Natural killer cell (primary cell): ENCODE data around the gene ZC3H7B. TPM values are rescaled to one million over a fixed set of nuclear protein-coding genes. Genes with fewer than 3 reads are reported as not detected.
A peak's percentile ranks its signal among the peaks of the same experiment; 100 is the strongest.

ENCODE experiments used
- ATAC-seq, 3 donors: fragments of 150-1000 bp in 2 of 3; fragments of 200-7000 bp in 1 of 3; cut with Tn5 transposase; 1 replicate in 1 of 3; 2 replicates in 2 of 3; pipeline ENCODE4 v1.10.0; 2021; ENCODE audit warnings: mild to moderate bottlenecking in 2 of 3, moderate library complexity in 2 of 3
- DNase-seq, 2 donors: peaks; one replicate each; pipeline versions ENCODE4 v3.0.0 to v3.0.0-alpha.2; 2013 to 2021; ENCODE audit warnings: mixed read lengths in 1 of 2
- H3K27ac ChIP-seq: one replicate; pipeline ENCODE4 v1.5.1; 2013; ENCODE audit warnings: mild to moderate bottlenecking, low read length
- H3K27me3 ChIP-seq: one replicate; pipeline ENCODE4 v1.6.1; 2013; ENCODE audit warnings: low read length; ENCODE audit not compliant: control insufficient read depth, insufficient read depth
- H3K36me3 ChIP-seq: one replicate; pipeline ENCODE4 v1.6.1; 2013; ENCODE audit warnings: low read length; ENCODE audit not compliant: control insufficient read depth, insufficient read depth
- H3K4me1 ChIP-seq: one replicate; pipeline ENCODE4 v1.6.1; 2013; ENCODE audit warnings: low read length; ENCODE audit not compliant: control insufficient read depth, insufficient read depth
- H3K4me3 ChIP-seq: one replicate; pipeline ENCODE4 v1.5.1; 2013; ENCODE audit warnings: low read length
- H3K9me3 ChIP-seq: one replicate; pipeline ENCODE4 v1.6.1; 2013; ENCODE audit warnings: low read length; ENCODE audit not compliant: control insufficient read depth, insufficient read depth
- H3K27ac Mint-ChIP-seq, 2 donors: one replicate each; pipeline ENCODE4 v1.8.0; 2022; ENCODE audit warnings: mild to moderate bottlenecking in 2 of 2, mixed read lengths in 2 of 2, moderate library complexity in 1 of 2
- H3K27me3 Mint-ChIP-seq, 2 donors: one replicate each; pipeline ENCODE4 v1.8.0; 2022; ENCODE audit warnings: low read depth in 2 of 2, mixed read lengths in 2 of 2
- H3K36me3 Mint-ChIP-seq: one replicate; pipeline ENCODE4 v1.8.0; 2022; ENCODE audit warnings: mixed read lengths
- H3K4me1 Mint-ChIP-seq, 2 donors: one replicate each; pipeline ENCODE4 v1.8.0; 2022; ENCODE audit warnings: mixed read lengths in 2 of 2
- H3K4me3 Mint-ChIP-seq: one replicate; pipeline ENCODE4 v1.8.0; 2022; ENCODE audit warnings: mild to moderate bottlenecking, moderate library complexity, mixed read lengths
- H3K9me3 Mint-ChIP-seq, 2 donors: one replicate each; pipeline ENCODE4 v1.8.0; 2022; ENCODE audit warnings: mixed read lengths in 2 of 2
- CTCF ChIP-seq: fragments of 200-600 bp; IDR thresholded peaks from one replicate; pipeline ENCODE4 v1.8.0; 2022; ENCODE audit warnings: antibody characterized with exemption
- WGBS: methylation state at CpG from one replicate; pipeline ENCODE4 v1.1.7; 2013; ENCODE audit warnings: missing lambda C conversion rate; ENCODE audit not compliant: insufficient coverage; 5-methylcytosine and 5-hydroxymethylcytosine counted together
- intact Hi-C: fragments of 100-400 bp; cut with micrococcal nuclease; formaldehyde crosslinking; loops from one replicate; pipeline ENCODE4 v1.14.2; 2022
- total RNA-seq, 4 donors: library from RNA; stranded (reverse); fragments of 120-200 nt in 1 of 4; gene quantifications; one replicate each; pipeline versions ENCODE4 v1.2.3 to v1.2.4, GENCODE V29; 2013 to 2022

The ZC3H7B gene
- total RNA-seq, 3 donors from 2014 or later (not counting 1 experiment from before 2014, with no cell fraction given): 33.9 to 40.3 (median 38.3) TPM

GRCh38 chr22:41340357-41340756, 39.0 kb downstream of the ZC3H7B start:
- no peaks in the 10 kb centered on the region for H3K4me1 ChIP-seq
- Mint-ChIP-seq H3K9me3 (no peaks in the 10 kb centered on the region), H3K4me1 (peaks cover 0 to 5% of the 10 kb centered on the region in 2 donors), H3K4me3 (no peak overlapping the region), H3K27me3 (no peaks in the 10 kb centered on the region), H3K27ac (peak overlapping the region in 1 of 2 donors; percentile 40), H3K36me3 (no peaks in the 10 kb centered on the region)
- no peak overlapping the region for H3K27ac ChIP-seq
- no peak for TF ChIP-seq CTCF
- no peaks in the 10 kb centered on the region for H3K27me3 ChIP-seq
- 93% methylated on average over 11 of the region's 11 CpGs for WGBS
- intact Hi-C loops: no loop called here
- H3K36me3 ChIP-seq: peaks cover 44% of the 10 kb centered on the region
- no peaks in the 10 kb centered on the region for H3K9me3 ChIP-seq
- ATAC-seq (no peak), DNase-seq (no peak)
- no peak overlapping the region for H3K4me3 ChIP-seq

- intact Hi-C loops: no loop called here
- Mint-ChIP-seq H3K27me3 (no peaks in the 10 kb centered on the region), H3K4me3 (no peak overlapping the region), H3K4me1 (no peaks in the 10 kb centered on the region), H3K36me3 (no peaks in the 10 kb centered on the region), H3K27ac (no peak overlapping the region), H3K9me3 (no peaks in the 10 kb centered on the region)
- H3K27me3 ChIP-seq: no peaks in the 10 kb centered on the region
- ATAC-seq (no peak), DNase-seq (no peak)
- no peaks in the 10 kb centered on the region for H3K9me3 ChIP-seq
- H3K27ac ChIP-seq: no peak overlapping the region
- no peaks in the 10 kb centered on the region for H3K4me1 ChIP-seq
- H3K36me3 ChIP-seq: peaks cover 46% of the 10 kb centered on the region
- over 99% methylated on average over 7 of the region's 8 CpGs for WGBS
- no peak for TF ChIP-seq CTCF
- H3K4me3 ChIP-seq: no peak overlapping the region
Measured at GRCh38 chr22:41341012-41341411, 39.7 kb downstream of the ZC3H7B start.

GRCh38 chr22:41341990-41342389, 40.7 kb downstream of the ZC3H7B start:
- TF ChIP-seq CTCF: no peak
- Histone ChIP-seq H3K4me1 (no peaks in the 10 kb centered on the region), H3K27ac (no peak overlapping the region), H3K36me3 (peaks cover 50% of the 10 kb centered on the region), H3K27me3 (no peaks in the 10 kb centered on the region), H3K9me3 (no peaks in the 10 kb centered on the region), H3K4me3 (no peak overlapping the region)
- Mint-ChIP-seq H3K27me3 (no peaks in the 10 kb centered on the region), H3K4me3 (no peak overlapping the region), H3K36me3 (no peaks in the 10 kb centered on the region), H3K9me3 (no peaks in the 10 kb centered on the region), H3K27ac (no peak overlapping the region), H3K4me1 (no peaks in the 10 kb centered on the region)
- ATAC-seq (peak in 2 of 3 donors; percentile 60 to 67), DNase-seq (peak in 1 of 2 donors; percentile 23)
- intact Hi-C loops: no loop called here
- 83% methylated on average over 2 of the region's 3 CpGs for WGBS

GRCh38 chr22:41343300-41343699, 42.0 kb downstream of the ZC3H7B start:
- Mint-ChIP-seq H3K36me3 (no peaks in the 10 kb centered on the region), H3K27ac (no peak overlapping the region), H3K4me3 (no peak overlapping the region), H3K27me3 (no peaks in the 10 kb centered on the region), H3K9me3 (no peaks in the 10 kb centered on the region), H3K4me1 (no peaks in the 10 kb centered on the region)
- intact Hi-C loops: no loop called here
- H3K4me3 ChIP-seq: no peak overlapping the region
- H3K27me3 ChIP-seq: no peaks in the 10 kb centered on the region
- H3K36me3 ChIP-seq: peaks cover 63% of the 10 kb centered on the region
- TF ChIP-seq CTCF: no peak
- 95% methylated on average over 18 of the region's 18 CpGs for WGBS
- no peaks in the 10 kb centered on the region for H3K9me3 ChIP-seq
- DNase-seq: no peak
- no peaks in the 10 kb centered on the region for H3K4me1 ChIP-seq
- no peak for ATAC-seq
- no peak overlapping the region for H3K27ac ChIP-seq
